Left lung (tissue), 10 donors: ENCODE measurements around the gene PSME3IP1. TPM values are rescaled to one million over a fixed set of nuclear protein-coding genes. Genes with fewer than 3 reads are reported as not detected.

Experiments used
- ATAC-seq: fragments of 200-7000 bp; cut with Tn5 transposase; one replicate; pipeline ENCODE4 v1.9.1; 2020; ENCODE audit warnings: moderate library complexity
- DNase-seq, 4 donors: peaks; one replicate each; pipeline ENCODE4 v3.0.0-alpha.2; 2013 to 2020
- H3K27ac ChIP-seq, 2 donors: fragments of 200-600 bp; sonication (generic) in 1 of 2; one replicate each; pipeline versions ENCODE4 v1.5.0 to v1.8.0; 2020 to 2021
- H3K27me3 ChIP-seq, 2 donors: fragments of 200-600 bp; sonication (generic) in 1 of 2; one replicate each; pipeline versions ENCODE4 v1.5.0 to v1.8.0; 2020 to 2021
- H3K36me3 ChIP-seq, 2 donors: fragments of 200-600 bp; sonication (generic) in 1 of 2; one replicate each; pipeline versions ENCODE4 v1.5.0 to v1.8.0; 2020 to 2021
- H3K4me1 ChIP-seq, 2 donors: fragments of 200-600 bp; one replicate each; pipeline ENCODE4 v1.8.0; 2021
- H3K4me3 ChIP-seq, 2 donors: fragments of 200-600 bp; sonication (generic) in 1 of 2; one replicate each; pipeline versions ENCODE4 v1.5.0 to v1.8.0; 2020 to 2021; ENCODE audit warnings: mild to moderate bottlenecking in 1 of 2
- H3K9me3 ChIP-seq, 2 donors: fragments of 200-600 bp; sonication (generic) in 1 of 2; one replicate each; pipeline versions ENCODE4 v1.5.0 to v1.8.0; 2020 to 2021
- intact Hi-C, 2 donors: fragments of 100-400 bp; cut with DNase I; formaldehyde crosslinking; loops; one replicate each; pipeline versions ENCODE4 v1.11.2 to v1.14.2; 2022
- polyA plus RNA-seq, 6 donors: library from polyadenylated mRNA; unstranded; fragments of 120-200 nt; gene quantifications; one replicate each; pipeline ENCODE4 v1.2.1, GENCODE V29; 2013; ENCODE audit not compliant: insufficient read length in 6 of 6
- total RNA-seq, 2 donors: library from RNA; stranded (reverse); fragmentation: NEBNext Ultra II Directional; extraction: Animal tissue kit (Norgen Biotek cat#: 25700); gene quantifications; one replicate each; pipeline ENCODE4 v1.2.1, GENCODE V29; 2021
- TF ChIP-seq, protein P1 (sequence below), 2 donors: fragments of 200-600 bp; sonication (generic) in 1 of 2; IDR thresholded peaks; one replicate each; pipeline versions ENCODE4 v1.5.0 to v1.8.0; 2021; ENCODE audit warnings: antibody characterized with exemption in 2 of 2
- donor health status: DM: no; HTN: yes; CAD: no.
- donor health status: DM: no; HTN: no; CAD: no.

The PSME3IP1 gene
- total and polyA plus RNA-seq, 8 donors = 53.1 to 123 (median 104) TPM

DNA sequence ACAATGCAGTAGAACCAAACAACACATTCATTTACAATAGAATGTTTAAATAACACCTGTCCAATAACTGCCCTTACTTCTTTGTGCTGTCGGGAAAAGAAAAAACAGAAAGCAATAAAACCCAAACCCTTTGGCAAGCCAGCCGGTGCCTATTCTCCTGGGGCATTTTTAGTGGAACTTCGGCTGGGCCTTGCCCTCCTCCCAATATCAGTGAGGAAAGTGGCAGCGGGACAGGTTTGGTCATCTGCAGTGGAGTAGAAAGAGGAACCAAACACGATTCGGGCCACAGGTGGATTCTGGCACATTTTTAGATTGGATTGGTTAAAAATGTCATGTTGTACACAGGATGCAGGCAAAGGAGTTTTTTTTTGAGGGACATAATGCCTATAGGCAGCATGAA, 32.0 kb downstream of the PSME3IP1 start:
- Histone ChIP-seq H3K27ac (no peak overlapping the region), H3K9me3 (no peaks in the 10 kb centered on the region), H3K4me1 (peaks cover 0 to 23% of the 10 kb centered on the region in 2 donors), H3K4me3 (no peak overlapping the region), H3K36me3 (peaks cover 0 to 63% of the 10 kb centered on the region in 2 donors), H3K27me3 (no peaks in the 10 kb centered on the region)
- DNase-seq = no peak
- no peak for ATAC-seq
- intact Hi-C loops = no loop called here
- TF ChIP-seq, protein P1, sequence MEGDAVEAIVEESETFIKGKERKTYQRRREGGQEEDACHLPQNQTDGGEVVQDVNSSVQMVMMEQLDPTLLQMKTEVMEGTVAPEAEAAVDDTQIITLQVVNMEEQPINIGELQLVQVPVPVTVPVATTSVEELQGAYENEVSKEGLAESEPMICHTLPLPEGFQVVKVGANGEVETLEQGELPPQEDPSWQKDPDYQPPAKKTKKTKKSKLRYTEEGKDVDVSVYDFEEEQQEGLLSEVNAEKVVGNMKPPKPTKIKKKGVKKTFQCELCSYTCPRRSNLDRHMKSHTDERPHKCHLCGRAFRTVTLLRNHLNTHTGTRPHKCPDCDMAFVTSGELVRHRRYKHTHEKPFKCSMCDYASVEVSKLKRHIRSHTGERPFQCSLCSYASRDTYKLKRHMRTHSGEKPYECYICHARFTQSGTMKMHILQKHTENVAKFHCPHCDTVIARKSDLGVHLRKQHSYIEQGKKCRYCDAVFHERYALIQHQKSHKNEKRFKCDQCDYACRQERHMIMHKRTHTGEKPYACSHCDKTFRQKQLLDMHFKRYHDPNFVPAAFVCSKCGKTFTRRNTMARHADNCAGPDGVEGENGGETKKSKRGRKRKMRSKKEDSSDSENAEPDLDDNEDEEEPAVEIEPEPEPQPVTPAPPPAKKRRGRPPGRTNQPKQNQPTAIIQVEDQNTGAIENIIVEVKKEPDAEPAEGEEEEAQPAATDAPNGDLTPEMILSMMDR (IDR thresholded peaks at IDR 0.05) = no peak

DNA sequence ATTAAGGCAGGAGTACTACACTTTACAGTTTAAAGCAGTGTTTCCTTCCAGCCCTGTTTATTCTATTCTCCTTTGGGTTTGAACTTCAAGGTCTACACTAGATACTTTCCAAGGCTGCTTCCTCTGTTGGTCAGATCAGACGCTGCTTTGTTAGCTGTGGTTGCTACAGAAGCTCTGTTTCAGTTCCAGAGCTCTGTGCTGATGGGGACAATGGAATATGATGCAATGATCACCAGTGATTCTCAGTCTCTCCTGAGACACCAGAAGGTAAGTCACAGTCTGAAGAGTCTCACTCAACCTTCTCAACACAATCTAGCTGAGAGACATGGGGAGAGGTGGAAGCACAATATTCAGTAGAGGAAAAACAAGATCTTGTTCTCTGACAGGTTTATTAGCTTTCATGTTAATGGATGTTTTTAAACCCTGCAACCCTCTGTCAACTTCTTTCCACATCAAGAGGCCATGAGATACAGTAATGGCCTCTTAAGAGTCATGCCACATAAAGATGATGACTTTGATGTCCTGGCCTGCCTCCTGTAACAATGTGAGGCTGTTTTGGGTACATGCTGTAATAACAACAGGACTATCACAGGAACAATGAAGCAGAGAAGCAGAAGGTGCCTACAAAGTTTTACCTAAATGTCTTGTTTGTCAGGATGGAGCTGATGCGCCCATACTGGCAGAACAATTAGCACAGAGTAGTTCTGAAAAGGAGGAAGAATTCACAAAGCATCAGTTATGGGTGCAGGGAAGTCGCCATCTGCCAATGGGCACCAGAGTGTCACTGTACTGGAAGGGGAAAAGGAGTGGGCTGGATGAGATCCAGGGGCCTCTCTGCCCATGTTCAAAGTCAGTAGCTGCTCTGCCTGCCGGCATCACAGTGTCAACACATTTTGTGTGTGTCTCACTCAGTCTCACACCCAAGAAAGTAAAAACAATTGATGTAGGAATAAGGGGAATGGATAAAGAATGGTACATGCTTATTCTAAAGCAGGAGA, 33.4 kb downstream of the PSME3IP1 start:
- ATAC-seq (no peak), DNase-seq (peak in 1 of 4 donors; percentile 10)
- no peaks in the 10 kb centered on the region for H3K27me3 ChIP-seq
- intact Hi-C loops = no loop called here
- H3K36me3 ChIP-seq = peaks cover 0 to 54% of the 10 kb centered on the region in 2 donors
- TF ChIP-seq, protein P1 (IDR thresholded peaks at IDR 0.05) = no peak
- H3K4me1 ChIP-seq = peaks cover 0 to 36% of the 10 kb centered on the region in 2 donors
- H3K9me3 ChIP-seq = no peaks in the 10 kb centered on the region
- no peak overlapping the region for H3K27ac ChIP-seq
- no peak overlapping the region for H3K4me3 ChIP-seq

- peaks cover 0 to 51% of the 10 kb centered on the region in 2 donors for H3K36me3 ChIP-seq
Measured at GRCh38 chr16:57151369-57151768, 34.5 kb downstream of the PSME3IP1 start.

GRCh38 chr16:57150682-57151330, 35.0 kb downstream of the PSME3IP1 start:
- no peaks in the 10 kb centered on the region for H3K27me3 ChIP-seq
- intact Hi-C loops = no loop called here
- DNase-seq (peak in 1 of 4 donors; percentile 15), ATAC-seq (no peak)
- TF ChIP-seq, protein P1 (IDR thresholded peaks at IDR 0.05) = no peak
- peaks cover 0 to 50% of the 10 kb centered on the region in 2 donors for H3K36me3 ChIP-seq
- no peaks in the 10 kb centered on the region for H3K9me3 ChIP-seq
- H3K27ac ChIP-seq = no peak overlapping the region
- peaks cover 5 to 43% of the 10 kb centered on the region in 2 donors for H3K4me1 ChIP-seq
- H3K4me3 ChIP-seq = no peak overlapping the region

More at GRCh38 chr16:57151369-57151768, 34.5 kb downstream of the PSME3IP1 start:
- intact Hi-C loops = no loop called here
- H3K4me1 ChIP-seq = peaks cover 5 to 37% of the 10 kb centered on the region in 2 donors
- DNase-seq (no peak), ATAC-seq (no peak)
- no peaks in the 10 kb centered on the region for H3K27me3 ChIP-seq
- H3K4me3 ChIP-seq = no peak overlapping the region
- TF ChIP-seq, protein P1 (IDR thresholded peaks at IDR 0.05) = no peak
- H3K27ac ChIP-seq = no peak overlapping the region
- no peaks in the 10 kb centered on the region for H3K9me3 ChIP-seq

DNA sequence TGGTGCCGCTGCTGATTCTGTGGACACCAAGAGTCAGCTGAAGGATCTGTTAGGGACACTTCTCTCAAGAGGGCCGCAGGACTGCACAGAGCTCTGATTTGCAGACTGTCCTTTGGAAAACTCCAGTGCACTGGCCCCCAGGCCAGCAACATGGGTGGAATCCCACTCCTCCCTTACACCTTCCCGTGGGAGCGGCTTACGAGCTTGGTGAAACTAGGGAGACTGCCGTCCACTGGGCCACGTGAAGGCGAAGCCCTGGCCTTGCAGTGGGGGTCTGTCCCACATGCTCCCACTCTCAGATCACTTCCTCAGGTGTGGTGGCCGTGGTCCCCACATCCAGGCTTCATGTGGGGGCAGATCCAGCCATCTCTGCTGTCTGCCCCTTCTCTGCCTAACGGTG, 36.4 kb downstream of the PSME3IP1 start:
- Histone ChIP-seq H3K27me3 (no peaks in the 10 kb centered on the region), H3K36me3 (peaks cover 0 to 38% of the 10 kb centered on the region in 2 donors), H3K4me3 (no peak overlapping the region), H3K9me3 (no peaks in the 10 kb centered on the region), H3K27ac (peak overlapping the region in 1 of 2 donors; percentile 67), H3K4me1 (peaks cover 5 to 49% of the 10 kb centered on the region in 2 donors)
- peak in 1 of 4 donors; percentile 60 for DNase-seq
- intact Hi-C loops = no loop called here
- TF ChIP-seq, protein P1 (IDR thresholded peaks at IDR 0.05) = no peak
- no peak for ATAC-seq
